ENCODE measurements around the gene KDM4D. TPM values are rescaled to one million over a fixed set of nuclear protein-coding genes. Genes with fewer than 3 reads are reported as not detected.
"Not testable (repeated sequence)": the region's sequence is repeated elsewhere in the genome, so short reads cannot be mapped to it uniquely, and the experiment has no call there.

Gene KDM4D
- total RNA-seq, 6 experiments from 2014 or later, result 0.33 to 1.1 (median 0.64) TPM

GRCh38 chr11:95028357-95028756 is 54.8 kb downstream of the KDM4D start:
- no peak for DNase-seq
- H3K27me3 Mint-ChIP-seq (ENCODE audit: insufficient read depth), result peaks cover 9% of the 10 kb centered on the region; the same call in 1 of the 2 replicates
- H3K27ac Mint-ChIP-seq, result no peak overlapping the region
- no peak overlapping the region for H3K4me3 Mint-ChIP-seq
- TF ChIP-seq CTCF (IDR thresholded peaks at IDR 0.05), result no peak
- no peaks in the 10 kb centered on the region for H3K4me1 Mint-ChIP-seq (ENCODE audit: low read depth)
- no peaks in the 10 kb centered on the region for H3K9me3 Mint-ChIP-seq
- H3K36me3 Mint-ChIP-seq (ENCODE audit: low read depth), result no peaks in the 10 kb centered on the region

- no peak overlapping the region for H3K27ac Mint-ChIP-seq
- no peaks in the 10 kb centered on the region for H3K36me3 Mint-ChIP-seq (ENCODE audit: low read depth)
- H3K9me3 Mint-ChIP-seq, result no peaks in the 10 kb centered on the region
- DNase-seq, result no peak
- H3K27me3 Mint-ChIP-seq (ENCODE audit: insufficient read depth), result peaks cover 5% of the 10 kb centered on the region; the same call in 1 of the 2 replicates
- H3K4me3 Mint-ChIP-seq, result no peak overlapping the region
- no peaks in the 10 kb centered on the region for H3K4me1 Mint-ChIP-seq (ENCODE audit: low read depth)
- no peak for TF ChIP-seq CTCF (IDR thresholded peaks at IDR 0.05)
Measured at GRCh38 chr11:95033051-95033450, 59.5 kb downstream of the KDM4D start.

GRCh38 chr11:95035316-95035715 is 61.8 kb downstream of the KDM4D start:
- Mint-ChIP-seq H3K27me3 (ENCODE audit: insufficient read depth) (peaks cover 7% of the 10 kb centered on the region; the same call in 1 of the 2 replicates), H3K4me3 (no peak overlapping the region), H3K4me1 (ENCODE audit: low read depth) (no peaks in the 10 kb centered on the region), H3K36me3 (ENCODE audit: low read depth) (no peaks in the 10 kb centered on the region), H3K9me3 (no peaks in the 10 kb centered on the region), H3K27ac (no peak overlapping the region)
- no peak for DNase-seq
- no peak for TF ChIP-seq CTCF (IDR thresholded peaks at IDR 0.05)

GRCh38 chr11:95037356-95038035 is 64.0 kb downstream of the KDM4D start:
- DNase-seq; H3K36me3 Mint-ChIP-seq (ENCODE audit: low read depth); H3K27ac Mint-ChIP-seq; H3K4me3 Mint-ChIP-seq; H3K9me3 Mint-ChIP-seq; H3K4me1 Mint-ChIP-seq (ENCODE audit: low read depth): not testable (repeated sequence)
- peaks cover 10% of the 10 kb centered on the region; the same call in 1 of the 2 replicates for H3K27me3 Mint-ChIP-seq (ENCODE audit: insufficient read depth)

- peaks cover 26% of the 10 kb centered on the region for H3K27me3 Mint-ChIP-seq (ENCODE audit: insufficient read depth)
- H3K9me3 Mint-ChIP-seq, result no peaks in the 10 kb centered on the region
- no peak for DNase-seq
- no peaks in the 10 kb centered on the region for H3K4me1 Mint-ChIP-seq (ENCODE audit: low read depth)
- no peak overlapping the region for H3K4me3 Mint-ChIP-seq
- H3K36me3 Mint-ChIP-seq (ENCODE audit: low read depth), result no peaks in the 10 kb centered on the region
- H3K27ac Mint-ChIP-seq, result no peak overlapping the region
- no peak for TF ChIP-seq CTCF (IDR thresholded peaks at IDR 0.05)
Measured at GRCh38 chr11:95042239-95042638, 68.7 kb downstream of the KDM4D start.

- Mint-ChIP-seq H3K4me1 (ENCODE audit: low read depth) (no peaks in the 10 kb centered on the region), H3K27me3 (ENCODE audit: insufficient read depth) (peaks cover 27% of the 10 kb centered on the region), H3K9me3 (no peaks in the 10 kb centered on the region), H3K4me3 (no peak overlapping the region), H3K27ac (no peak overlapping the region), H3K36me3 (ENCODE audit: low read depth) (no peaks in the 10 kb centered on the region)
- no peak for DNase-seq
- TF ChIP-seq CTCF (IDR thresholded peaks at IDR 0.05), result no peak
Measured at GRCh38 chr11:95042906-95043305, 69.4 kb downstream of the KDM4D start.

Measured in HFFc6 (cell line).